NT2/D1 (cell line): Measurements from ENCODE around the gene TMEM63A.

Experiments used
- DNase-seq: peaks from one replicate; pipeline ENCODE4 v3.0.0-alpha.2; 2011; ENCODE audit warnings: low read depth, low spot score
- H3K27me3 ChIP-seq: 2 replicates; pipeline ENCODE4 v1.6.0; 2011; ENCODE audit warnings: mild to moderate bottlenecking; ENCODE audit not compliant: insufficient read length, insufficient read depth
- H3K36me3 ChIP-seq: 2 replicates; pipeline ENCODE4 v1.6.1; 2011; ENCODE audit warnings: mild to moderate bottlenecking, low read length, mixed read lengths; ENCODE audit not compliant: insufficient read depth, insufficient read length
- H3K4me1 ChIP-seq: 2 replicates; pipeline ENCODE4 v1.5.1; 2011; ENCODE audit not compliant: insufficient read depth, insufficient read length
- H3K4me3 ChIP-seq: 2 replicates; pipeline ENCODE4 v1.5.1; 2011; ENCODE audit warnings: low read depth; ENCODE audit not compliant: insufficient read length
- H3K9ac ChIP-seq: 2 replicates; pipeline ENCODE4 v1.6.0; 2011; ENCODE audit warnings: low read depth; ENCODE audit not compliant: insufficient read length
- H3K9me3 ChIP-seq: 2 replicates; pipeline ENCODE4 v1.5.1; 2011; ENCODE audit warnings: mild to moderate bottlenecking, low read length; ENCODE audit not compliant: insufficient read depth
- SUZ12 ChIP-seq: IDR thresholded peaks from 2 replicates; pipeline ENCODE4 v1.6.1; 2011; ENCODE audit not compliant: insufficient read length, insufficient read depth; ENCODE audit errors: extremely low read depth
- YY1 ChIP-seq: IDR thresholded peaks from 2 replicates; pipeline ENCODE4 v1.6.1; 2011; ENCODE audit not compliant: insufficient read length, insufficient read depth
- ZNF274 ChIP-seq: IDR thresholded peaks from 2 replicates; pipeline ENCODE4 v1.6.1; 2011; ENCODE audit warnings: mild to moderate bottlenecking, low read depth, low read length

The TMEM63A gene

DNA sequence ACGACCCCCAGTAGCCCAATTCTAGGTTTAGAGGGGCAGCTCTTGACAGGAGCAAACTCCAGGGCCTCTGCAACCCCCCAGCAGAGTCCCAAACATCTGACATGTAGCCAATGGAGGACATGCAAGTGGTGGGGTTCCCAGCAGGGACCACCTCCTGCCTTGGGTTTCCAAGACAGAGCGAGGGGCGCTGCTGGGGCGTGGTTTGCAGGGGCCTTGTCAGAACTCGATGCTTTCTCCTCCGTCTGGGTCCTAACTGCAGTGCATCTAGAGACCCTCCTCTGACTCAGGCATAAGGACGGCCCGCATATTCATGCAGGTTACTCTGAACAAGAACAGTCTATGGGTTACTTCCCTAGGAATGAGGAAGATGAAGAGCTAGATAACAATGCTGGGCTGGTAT lies 55.1 kb downstream of the TMEM63A start:
- Histone ChIP-seq H3K4me3 (no peak overlapping the region), H3K9ac (no peak overlapping the region), H3K27me3 (no peaks in the 10 kb centered on the region), H3K9me3 (no peaks in the 10 kb centered on the region), H3K4me1 (peaks cover 15% of the 10 kb centered on the region), H3K36me3 (peaks cover 37% of the 10 kb centered on the region)
- no peak for DNase-seq
- TF ChIP-seq ZNF274 (no peak), YY1 (no peak), SUZ12 (no peak)

DNA sequence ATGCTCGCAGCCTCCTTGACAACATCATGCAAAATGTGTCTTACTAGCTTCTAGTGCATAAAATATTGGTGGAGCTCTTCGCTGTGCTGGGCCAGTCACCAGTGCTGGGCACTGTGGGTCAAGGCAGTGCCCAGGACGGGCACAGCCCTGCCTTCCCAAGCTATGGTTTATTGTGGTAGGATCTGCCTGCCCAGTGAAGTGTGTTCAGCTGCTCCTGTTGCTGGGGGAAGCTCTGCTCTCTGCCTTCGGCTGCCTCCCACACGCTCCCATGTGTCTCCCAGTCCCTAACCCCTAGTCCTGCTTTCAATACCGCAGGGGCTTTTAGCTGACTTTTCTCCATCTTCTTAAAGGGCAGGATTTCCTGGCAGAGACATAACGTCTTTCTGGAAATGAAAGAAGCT lies 56.6 kb downstream of the TMEM63A start:
- TF ChIP-seq ZNF274 (no peak), YY1 (no peak), SUZ12 (no peak)
- H3K9me3 ChIP-seq = no peaks in the 10 kb centered on the region
- H3K36me3 ChIP-seq = peaks cover 23% of the 10 kb centered on the region
- H3K9ac ChIP-seq = no peak overlapping the region
- peaks cover 15% of the 10 kb centered on the region for H3K4me1 ChIP-seq
- H3K4me3 ChIP-seq = no peak overlapping the region
- H3K27me3 ChIP-seq = no peaks in the 10 kb centered on the region
- DNase-seq = no peak

DNA sequence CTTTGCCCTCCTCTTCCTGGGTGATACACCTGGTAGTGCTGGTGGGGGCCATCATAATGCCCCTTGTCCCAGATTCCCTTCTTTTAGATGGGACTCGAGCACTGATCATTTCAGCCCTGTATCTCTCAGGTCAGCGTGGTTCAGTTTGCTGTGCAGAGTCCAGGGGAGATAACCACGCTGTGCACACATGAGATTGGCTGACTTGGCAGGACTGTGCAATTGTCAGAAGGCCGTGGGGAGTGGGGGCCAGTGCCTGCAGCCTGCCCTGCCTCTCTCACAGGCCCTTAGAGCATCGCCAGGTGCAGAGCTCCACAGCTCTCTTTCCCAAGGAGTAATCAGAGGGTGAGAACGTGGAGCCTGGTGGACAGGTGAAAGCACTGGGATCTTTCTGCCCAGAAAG lies 57.1 kb downstream of the TMEM63A start:
- Histone ChIP-seq H3K4me1 (peaks cover 15% of the 10 kb centered on the region), H3K4me3 (no peak overlapping the region), H3K9ac (no peak overlapping the region), H3K9me3 (no peaks in the 10 kb centered on the region), H3K27me3 (no peaks in the 10 kb centered on the region), H3K36me3 (peaks cover 20% of the 10 kb centered on the region)
- TF ChIP-seq ZNF274 (no peak), SUZ12 (no peak)
- no peak for DNase-seq

DNA sequence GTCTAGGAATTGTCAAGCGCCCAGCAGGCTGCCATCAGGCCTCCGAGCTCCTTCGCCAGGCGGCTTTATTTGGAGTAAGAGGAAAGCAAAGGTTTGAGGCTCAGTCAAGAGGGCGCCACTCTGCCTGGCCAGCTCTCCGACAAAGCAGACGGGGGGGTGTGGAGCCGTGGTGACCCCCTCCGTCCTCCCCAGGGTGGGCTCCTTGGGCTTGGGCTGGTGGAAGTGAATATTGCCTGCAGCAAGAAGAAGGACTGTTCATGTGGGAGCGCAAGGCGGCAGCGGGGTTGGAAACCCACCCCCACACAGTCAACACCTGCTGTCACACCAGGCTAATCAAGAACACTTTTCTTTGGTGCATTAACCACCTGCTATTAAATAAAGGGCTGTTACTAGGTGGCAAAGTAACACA lies 57.6 kb downstream of the TMEM63A start:
- H3K4me1 ChIP-seq = peaks cover 15% of the 10 kb centered on the region
- H3K9ac ChIP-seq = no peak overlapping the region
- no peak for DNase-seq
- H3K36me3 ChIP-seq = peaks cover 20% of the 10 kb centered on the region
- H3K9me3 ChIP-seq = no peaks in the 10 kb centered on the region
- no peaks in the 10 kb centered on the region for H3K27me3 ChIP-seq
- TF ChIP-seq YY1 (no peak), SUZ12 (no peak), ZNF274 (no peak)
- H3K4me3 ChIP-seq = no peak overlapping the region

DNA sequence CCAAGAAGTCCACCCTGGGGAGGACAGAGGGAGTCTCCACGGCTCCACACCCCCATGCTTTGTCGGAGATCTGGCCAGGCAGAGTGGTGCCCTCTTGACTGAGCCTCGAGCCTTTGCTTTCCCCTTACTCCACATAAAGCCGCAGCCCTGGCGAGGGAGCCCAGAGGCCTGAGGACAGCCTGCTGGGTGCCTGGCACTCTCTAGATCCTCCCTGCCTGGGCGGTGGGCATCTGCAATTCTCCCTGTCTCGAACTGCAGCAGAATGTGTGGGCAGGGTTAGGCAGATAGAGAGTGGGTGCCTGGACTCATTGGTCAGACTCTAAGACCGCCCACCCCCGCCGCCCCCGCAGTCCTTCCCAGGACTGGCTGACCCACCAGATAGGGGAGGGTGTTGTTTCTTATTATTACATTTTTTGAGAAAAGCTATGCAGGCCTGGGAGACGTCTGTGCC lies 58.3 kb downstream of the TMEM63A start:
- Histone ChIP-seq H3K36me3 (peaks cover 16% of the 10 kb centered on the region), H3K9ac (no peak overlapping the region), H3K27me3 (no peaks in the 10 kb centered on the region), H3K9me3 (no peaks in the 10 kb centered on the region), H3K4me3 (no peak overlapping the region), H3K4me1 (peaks cover 15% of the 10 kb centered on the region)
- no peak for DNase-seq
- TF ChIP-seq YY1 = no peak
- TF ChIP-seq ZNF274 = no peak
- TF ChIP-seq SUZ12 = no peak

DNA sequence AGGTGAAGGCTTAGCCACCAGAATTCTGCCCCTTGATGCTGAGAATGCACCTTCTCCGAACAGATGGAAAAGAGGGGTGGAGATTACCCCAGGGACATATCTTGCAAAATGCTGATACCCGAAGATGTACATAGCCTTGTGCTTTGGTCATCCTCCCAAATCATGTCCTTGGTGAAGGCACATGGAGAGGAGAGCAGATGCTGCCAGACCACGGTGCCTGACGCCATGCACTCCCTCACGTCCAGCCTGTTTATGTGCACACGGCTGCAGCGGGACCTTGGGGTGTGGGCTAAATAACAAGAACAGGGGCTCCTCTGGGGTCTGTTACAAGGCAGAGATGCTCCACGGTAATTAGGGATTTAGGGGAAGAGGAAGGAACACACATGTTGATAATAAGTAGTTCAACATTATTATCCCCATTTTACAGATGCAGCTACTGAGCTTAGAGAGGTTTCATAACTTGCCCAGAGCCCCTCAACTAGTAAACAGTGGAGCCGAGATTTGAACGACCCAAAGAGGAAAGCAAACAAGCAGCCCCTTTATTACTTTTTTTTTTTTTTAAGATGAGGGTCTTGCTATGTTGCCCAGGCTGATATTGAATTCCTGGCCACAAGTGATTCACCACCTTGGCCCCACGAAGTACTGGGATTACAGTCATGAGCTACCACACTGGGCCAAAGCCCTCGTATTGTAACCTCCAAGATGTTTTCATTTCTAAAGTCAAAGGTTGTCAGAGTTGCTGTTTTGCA lies 59.4 kb downstream of the TMEM63A start:
- Histone ChIP-seq H3K27me3 (no peaks in the 10 kb centered on the region), H3K4me1 (peaks cover 15% of the 10 kb centered on the region), H3K9ac (no peak overlapping the region), H3K9me3 (no peaks in the 10 kb centered on the region), H3K4me3 (no peak overlapping the region), H3K36me3 (peaks cover 13% of the 10 kb centered on the region)
- DNase-seq = no peak
- TF ChIP-seq ZNF274 = no peak
- no peak for TF ChIP-seq SUZ12
- no peak for TF ChIP-seq YY1

DNA sequence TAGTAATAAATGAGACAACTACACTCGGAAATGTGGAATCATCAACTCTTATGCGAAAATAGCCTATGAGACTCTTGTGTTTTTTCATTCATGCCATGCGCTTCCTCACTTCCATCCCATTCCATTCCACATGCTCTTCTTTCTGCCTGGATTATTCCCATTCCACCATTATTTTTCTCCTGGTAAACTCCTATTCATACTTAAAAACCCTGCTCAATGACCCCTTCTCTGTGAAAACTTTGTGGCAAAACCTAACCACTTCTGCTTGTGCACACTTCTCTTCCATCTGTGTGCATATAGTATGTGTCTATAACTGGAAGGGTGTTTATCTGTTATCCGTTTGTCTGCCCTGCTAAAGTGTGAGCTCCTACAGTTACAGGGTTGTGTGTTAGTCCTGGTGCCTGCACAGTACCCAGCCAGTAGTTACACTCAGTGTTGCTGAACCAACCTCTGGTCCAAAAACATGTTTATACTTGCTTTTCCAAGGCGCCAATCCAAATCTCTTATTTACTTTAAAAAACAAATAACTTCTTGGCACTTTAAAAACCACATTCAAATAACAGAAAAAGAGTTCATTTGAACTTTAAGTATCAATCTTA lies 61.6 kb downstream of the TMEM63A start:
- TF ChIP-seq YY1 (no peak), ZNF274 (no peak), SUZ12 (no peak)
- Histone ChIP-seq H3K4me3 (no peak overlapping the region), H3K4me1 (peaks cover 23% of the 10 kb centered on the region), H3K9me3 (no peaks in the 10 kb centered on the region), H3K27me3 (no peaks in the 10 kb centered on the region), H3K36me3 (peaks cover 20% of the 10 kb centered on the region), H3K9ac (no peak overlapping the region)
- no peak for DNase-seq
